Activated naive CD4-positive, alpha-beta T cell treated with anti-CD3 and anti-CD28 coated beads, Interleukin-2, amount 50 U/mL, for 16 hours (primary cell): ENCODE data around the gene TRAM1L1.

Experiments
- DNase-seq: peaks from one replicate; pipeline ENCODE4 v3.0.0-alpha.2; 2020

The TRAM1L1 gene

DNA sequence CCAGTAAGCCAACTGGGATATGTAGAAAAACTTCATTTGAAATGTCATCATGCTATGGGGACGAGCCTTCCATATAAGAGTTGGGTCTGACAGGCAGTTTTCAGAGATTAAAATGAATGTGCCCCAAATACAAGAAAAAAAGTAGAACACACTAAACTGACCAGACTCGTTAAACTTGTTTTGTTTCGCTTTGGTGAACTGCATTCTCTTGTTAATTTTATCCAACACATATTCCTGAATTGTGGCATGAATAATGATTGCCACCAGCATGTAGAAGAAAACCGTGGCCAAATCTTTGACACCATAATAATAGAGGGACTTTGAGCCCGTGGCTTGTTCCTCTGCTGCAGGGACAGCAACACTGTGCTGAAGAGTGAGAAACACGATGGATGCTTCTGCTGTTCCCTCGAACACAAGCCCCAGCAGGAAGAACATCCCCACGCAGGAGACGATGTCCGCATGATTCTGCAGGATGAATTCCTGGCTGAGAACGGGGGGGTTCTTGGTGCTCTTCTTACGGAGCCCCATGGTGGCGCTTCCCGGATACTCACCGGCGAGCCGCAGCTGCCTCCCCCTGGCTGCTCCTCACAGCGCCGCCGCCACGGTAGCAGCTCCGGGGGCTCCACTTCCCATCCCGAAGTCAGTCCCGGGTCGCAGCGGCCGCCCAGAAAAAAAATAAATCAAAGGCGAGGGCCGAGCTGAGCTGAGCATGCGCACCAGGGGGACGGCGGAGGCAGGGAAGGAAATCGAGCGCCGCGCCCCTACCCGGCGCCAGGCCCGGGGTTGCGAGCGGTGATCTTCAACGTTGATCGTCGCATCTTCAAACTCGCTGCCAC is at the start of gene TRAM1L1:
TSS of gene TRAM1L1 (minus strand) at position 711 of the 836 bp plus-strand sequence. CDS start at position 528, 183 bp downstream.
- no peak for DNase-seq

DNA sequence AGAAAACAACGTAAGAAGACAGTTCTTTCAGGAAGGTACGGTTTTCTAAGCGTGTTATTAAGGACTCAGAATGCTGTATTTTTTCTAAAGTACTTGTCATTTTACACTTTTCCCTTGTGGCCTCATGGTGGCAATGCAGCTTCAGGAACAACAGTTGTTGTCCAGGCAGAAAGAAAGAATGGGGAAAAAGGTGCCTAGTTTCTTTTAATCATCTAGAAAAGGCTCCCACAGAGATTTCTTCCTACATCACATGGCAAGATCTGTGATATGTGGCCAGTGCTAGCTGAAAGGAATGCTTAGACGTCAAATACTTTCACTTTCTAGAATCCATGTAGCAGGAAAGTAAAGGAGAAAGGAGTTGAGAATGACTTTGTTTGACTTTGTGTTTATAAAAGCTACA is 49.0 kb upstream of the TRAM1L1 start:
- DNase-seq: no peak

DNA sequence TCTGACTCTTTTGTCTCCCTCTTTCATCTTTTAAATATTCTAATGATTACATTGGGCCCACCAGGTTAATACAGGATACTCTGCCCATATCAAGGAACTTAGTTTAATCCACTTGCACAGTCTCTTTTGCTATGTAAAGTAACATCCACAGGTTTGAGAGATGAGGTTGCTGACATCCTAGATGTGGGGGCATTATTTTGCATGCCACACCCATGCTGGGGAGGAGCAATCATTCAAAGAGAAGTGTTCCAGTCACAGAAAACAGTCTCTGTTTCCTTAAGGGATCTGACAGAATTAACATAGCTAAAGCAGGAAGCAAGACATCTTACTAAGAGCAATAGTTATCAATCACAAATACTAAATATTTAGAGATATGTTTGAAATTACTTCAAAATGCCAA is 11.5 kb upstream of the TRAM1L1 start:
- DNase-seq: no peak

DNA sequence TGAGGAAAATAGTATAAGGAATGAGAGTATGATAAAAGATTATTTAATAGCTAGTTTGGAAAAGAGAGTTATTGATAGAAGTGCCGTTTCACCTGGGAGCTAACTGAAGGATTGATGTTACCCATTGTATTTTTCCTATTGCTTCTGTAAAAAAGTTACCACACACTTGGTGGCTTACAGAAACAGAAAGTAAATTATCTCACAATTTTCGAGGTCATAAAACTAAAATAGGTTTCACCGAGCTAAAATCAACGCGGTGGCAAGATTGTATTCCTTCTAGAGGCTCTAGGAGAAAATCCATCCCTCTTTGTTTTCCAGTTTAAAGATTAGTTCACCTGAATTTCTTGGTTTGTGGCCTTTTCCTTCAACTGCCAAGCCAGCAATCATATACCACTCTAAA is 11.1 kb upstream of the TRAM1L1 start:
- DNase-seq: no peak

DNA sequence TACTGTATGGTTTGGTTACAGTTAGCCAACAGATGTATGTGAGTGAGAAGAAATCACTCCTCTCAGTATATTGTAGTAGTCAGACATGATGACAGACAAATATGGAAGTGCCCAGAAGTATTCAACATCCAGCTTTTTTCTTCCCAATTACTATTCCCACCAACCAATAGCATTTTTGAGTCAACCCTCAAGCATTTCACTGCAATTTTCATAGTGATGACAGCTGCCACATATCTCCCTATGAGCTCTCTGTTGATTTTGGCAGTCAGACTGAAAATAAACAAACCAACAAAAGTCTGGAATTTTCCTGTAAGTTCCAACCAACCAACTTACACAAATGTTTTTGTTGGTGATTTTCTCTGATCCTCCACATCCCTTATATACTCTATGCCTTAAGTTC is 8.2 kb upstream of the TRAM1L1 start:
- no peak for DNase-seq

DNA sequence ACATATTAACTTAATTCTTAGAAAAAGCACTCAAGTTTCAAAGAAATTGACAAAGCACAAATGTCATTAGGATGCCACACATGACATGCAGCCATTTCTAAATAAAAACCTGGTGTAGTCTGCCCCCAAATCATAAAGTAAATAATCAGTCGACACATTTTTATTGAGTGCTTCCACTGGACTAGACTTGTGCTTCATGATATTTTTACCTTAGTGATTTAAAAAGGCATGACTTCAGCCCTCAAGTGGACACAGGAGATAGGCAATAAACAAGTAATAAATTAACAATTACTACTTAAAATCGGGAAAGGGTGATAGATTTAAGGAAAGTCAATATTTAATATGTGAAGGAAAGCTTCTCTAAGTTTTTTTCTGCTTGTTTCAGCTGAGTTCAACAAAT is 7.6 kb downstream of the TRAM1L1 start:
- no peak for DNase-seq

DNA sequence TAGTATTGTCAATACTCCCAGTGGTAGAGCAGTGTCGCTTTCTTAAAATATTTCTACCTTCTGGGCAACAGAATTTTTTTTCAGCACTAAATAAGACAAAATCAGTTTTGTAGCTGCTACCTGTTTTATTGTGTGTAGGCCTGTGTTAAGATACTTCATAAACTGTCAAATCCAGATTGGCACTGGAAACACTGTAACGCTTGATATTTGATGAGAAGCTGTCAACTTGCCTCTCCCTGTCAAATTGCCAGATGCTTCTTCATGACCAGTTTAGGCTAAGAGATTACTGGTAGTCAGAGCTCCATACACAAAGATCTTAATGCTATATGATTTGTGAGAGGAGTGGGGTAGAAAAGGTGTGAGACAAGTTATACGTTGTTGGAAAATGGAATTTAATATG is 17.3 kb downstream of the TRAM1L1 start:
- DNase-seq: no peak

DNA sequence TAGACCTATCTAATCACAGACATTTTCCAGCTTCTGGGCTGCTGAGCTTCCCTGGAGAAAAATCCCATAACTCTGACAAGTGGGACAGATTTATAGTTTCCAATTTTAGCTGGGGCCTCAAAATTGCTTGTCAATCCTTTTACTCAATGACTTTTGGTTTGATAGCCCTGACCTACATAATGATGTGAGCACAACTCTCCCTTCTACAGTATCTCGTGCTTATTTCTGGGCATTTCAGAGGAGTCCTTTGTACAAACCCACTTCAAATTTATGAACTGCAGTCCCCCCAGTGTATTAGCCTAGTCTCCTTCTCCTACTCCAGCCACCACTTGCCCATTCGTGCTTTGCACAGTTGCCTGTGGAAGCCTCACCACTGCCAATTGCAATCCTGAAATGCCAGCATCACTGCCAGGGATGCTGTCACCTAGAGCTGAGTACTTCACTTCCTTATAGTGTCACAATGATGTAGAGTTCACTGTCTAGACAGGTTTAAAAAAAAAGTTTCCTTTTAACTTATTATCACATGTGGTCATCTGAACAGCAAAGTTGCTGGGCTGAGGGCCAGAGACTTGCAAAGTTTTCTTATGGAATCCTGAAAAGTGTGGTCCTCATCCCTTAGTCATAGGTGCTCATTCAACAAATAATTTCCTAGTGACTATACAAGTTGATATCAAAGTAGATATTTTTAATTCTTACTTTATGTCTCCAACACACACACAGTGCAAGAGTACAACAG is 21.2 kb downstream of the TRAM1L1 start:
- no peak for DNase-seq

DNA sequence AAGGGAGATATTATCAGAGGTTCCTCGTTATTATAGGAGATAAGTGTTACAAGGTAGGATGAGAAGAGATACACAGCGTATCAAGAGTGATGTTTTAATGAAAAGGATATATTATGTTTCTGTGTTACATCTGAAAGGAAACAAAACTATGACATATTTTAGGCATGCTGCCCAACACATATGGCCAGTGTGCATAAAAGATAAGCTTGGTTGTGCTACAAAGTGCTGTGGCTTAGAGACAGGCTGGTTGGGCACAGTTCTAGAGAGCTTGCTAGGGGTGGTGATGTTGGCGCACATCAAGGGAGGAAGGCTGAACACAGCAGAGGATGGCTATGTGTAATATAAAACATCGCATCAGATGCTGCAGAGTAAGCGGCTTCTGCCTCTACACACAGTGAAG is 42.4 kb downstream of the TRAM1L1 start:
- no peak for DNase-seq
